H1 (cell line): Measurements from ENCODE around the gene VSTM2L. TPM values are rescaled to one million over a fixed set of nuclear protein-coding genes. Genes with fewer than 3 reads are reported as not detected.

Source experiments
- CTCF ChIA-PET: fragments of 300-600 bp; sonication (Branson Sonifier 250); formaldehyde crosslinking; loops from one replicate; lab custom pipeline; 2021; ENCODE audit not compliant: partially characterized antibody; lab: Charles Lee
- POLR2A ChIA-PET: fragments of 300-600 bp; sonication (Branson Sonifier 250); formaldehyde crosslinking; loops from one replicate; lab custom pipeline; 2021; ENCODE audit warnings: inconsistent platforms; ENCODE audit not compliant: partially characterized antibody; lab: Charles Lee
- DNase-seq, 2 experiments: peaks; one replicate each; pipeline versions ENCODE4 v3.0.0 to v3.0.0-alpha.2; 2010 to 2022; ENCODE audit warnings: low spot score in 2 of 2, low read depth in 1 of 2, mixed read lengths in 1 of 2
- FAIRE-seq: peaks from 2 replicates; lab custom pipeline; 2011; peaks lifted over from hg19 to GRCh38; lab: Jason Lieb, UNC
- H2AFZ ChIP-seq: 2 replicates; pipeline ENCODE4 v1.8.1; 2012; ENCODE audit warnings: low read length, inconsistent platforms
- H2AK5ac ChIP-seq: 2 replicates; pipeline ENCODE4 v1.6.1; 2013; ENCODE audit warnings: low read depth, low read length
- H2BK120ac ChIP-seq: replicated peaks from 2 replicates; pipeline ENCODE3; 2013; ENCODE audit warnings: low read depth, low read length, inconsistent platforms
- H2BK12ac ChIP-seq: 2 replicates; pipeline ENCODE4 v1.6.1; 2013; ENCODE audit warnings: low read depth, low read length
- H2BK15ac ChIP-seq: 2 replicates; pipeline ENCODE4 v1.6.1; 2013; ENCODE audit warnings: low read length
- H2BK20ac ChIP-seq: 2 replicates; pipeline ENCODE4 v1.6.1; 2013; ENCODE audit warnings: low read length
- H2BK5ac ChIP-seq: 2 replicates; pipeline ENCODE4 v1.6.1; 2013; ENCODE audit warnings: low read depth, low read length
- H3K14ac ChIP-seq: 2 replicates; pipeline ENCODE4 v1.6.1; 2013; ENCODE audit warnings: inconsistent platforms; ENCODE audit not compliant: insufficient read length
- H3K18ac ChIP-seq: 2 replicates; pipeline ENCODE4 v1.6.1; 2013; ENCODE audit warnings: low read length; ENCODE audit errors: extremely low read depth
- H3K23ac ChIP-seq: 2 replicates; pipeline ENCODE4 v1.6.1; 2013; ENCODE audit warnings: inconsistent platforms; ENCODE audit not compliant: insufficient read length
- H3K23me2 ChIP-seq: 2 replicates; pipeline ENCODE4 v1.6.1; 2013; ENCODE audit warnings: low read depth, low read length
- H3K27ac ChIP-seq: 2 replicates; pipeline ENCODE4 v1.6.1; 2011; ENCODE audit warnings: low read depth, low read length, inconsistent platforms
- H3K27me3 ChIP-seq, 4 experiments: replicated peaks in 1 of 4; 1 replicate in 1 of 4; 2 replicates in 3 of 4; pipeline versions ENCODE4 v1.6.1 to v1.8.1; 2011 to 2013; ENCODE audit warnings: low read length in 3 of 4, mild to moderate bottlenecking in 3 of 4, inconsistent platforms in 2 of 4, mixed read lengths in 2 of 4, moderate library complexity in 1 of 4; ENCODE audit not compliant: control insufficient read depth in 3 of 4, insufficient read depth in 3 of 4; ENCODE audit errors: extremely low read depth in 1 of 4
- H3K36me3 ChIP-seq, 4 experiments: 2 replicates each; pipeline versions ENCODE4 v1.6.1 to v1.8.1; 2011 to 2013; ENCODE audit warnings: mild to moderate bottlenecking in 4 of 4, low read length in 3 of 4, moderate library complexity in 2 of 4, control low read depth in 1 of 4, inconsistent platforms in 1 of 4; ENCODE audit not compliant: insufficient read depth in 4 of 4, control insufficient read depth in 2 of 4
- H3K4ac ChIP-seq: replicated peaks from 2 replicates; pipeline ENCODE3; 2013; ENCODE audit warnings: low read length, low read depth, mixed read lengths, inconsistent platforms; ENCODE audit not compliant: insufficient read length
- H3K4me1 ChIP-seq, 4 experiments: replicated peaks in 1 of 4; 1 replicate in 1 of 4; 2 replicates in 3 of 4; pipeline versions ENCODE4 v1.6.1 to v1.8.1; 2011 to 2013; ENCODE audit warnings: low read length in 3 of 4, inconsistent platforms in 2 of 4, mixed read lengths in 1 of 4; ENCODE audit not compliant: insufficient read depth in 4 of 4, control insufficient read depth in 3 of 4
- H3K4me2 ChIP-seq, 2 experiments: 2 replicates each; pipeline versions ENCODE4 v1.6.1 to v1.8.1; 2011 to 2013; ENCODE audit warnings: low read depth in 2 of 2, low read length in 2 of 2, control low read depth in 1 of 2, inconsistent platforms in 1 of 2, mild to moderate bottlenecking in 1 of 2; ENCODE audit not compliant: insufficient read depth in 1 of 2
- H3K4me3 ChIP-seq, 4 experiments: fragments of 200-600, 300-600 bp in 1 of 4; sonication (generic), shearing (Covaris generic), sonication (Bioruptor Twin) in 1 of 4; 2 replicates each; pipeline versions ENCODE4 v1.5.1 to v1.8.1; 2011 to 2016; ENCODE audit warnings: low read length in 4 of 4, low read depth in 3 of 4, control low read depth in 2 of 4, inconsistent platforms in 2 of 4, mild to moderate bottlenecking in 2 of 4, mixed read lengths in 1 of 4, moderate library complexity in 1 of 4; ENCODE audit not compliant: insufficient read depth in 2 of 4; ENCODE audit errors: extremely low read depth in 1 of 4
- H3K56ac ChIP-seq: replicated peaks from 2 replicates; pipeline ENCODE3; 2013; ENCODE audit warnings: low read depth, mild to moderate bottlenecking, mixed read lengths, low read length, inconsistent platforms; ENCODE audit not compliant: insufficient read length
- H3K79me1 ChIP-seq: 2 replicates; pipeline ENCODE4 v1.6.1; 2013; ENCODE audit warnings: low read depth, low read length, control low read depth
- H3K79me2 ChIP-seq, 2 experiments: 2 replicates each; pipeline versions ENCODE4 v1.6.1 to v1.8.1; 2012 to 2013; ENCODE audit warnings: low read length in 2 of 2, mild to moderate bottlenecking in 2 of 2, inconsistent platforms in 1 of 2; ENCODE audit not compliant: insufficient read depth in 2 of 2, control insufficient read depth in 1 of 2
- H3K9ac ChIP-seq, 4 experiments: replicated peaks in 1 of 4; 1 replicate in 1 of 4; 2 replicates in 3 of 4; pipeline versions ENCODE4 v1.6.1 to v1.8.1; 2011 to 2013; ENCODE audit warnings: low read depth in 3 of 4, low read length in 3 of 4, control low read depth in 2 of 4, mild to moderate bottlenecking in 2 of 4, moderate library complexity in 2 of 4, inconsistent platforms in 1 of 4; ENCODE audit errors: extremely low read depth in 1 of 4
- H3K9me3 ChIP-seq, 2 experiments: 2 replicates each; pipeline versions ENCODE4 v1.6.1 to v1.8.1; 2012 to 2013; ENCODE audit warnings: mild to moderate bottlenecking in 2 of 2, moderate library complexity in 2 of 2, control low read depth in 1 of 2, inconsistent platforms in 1 of 2, low read depth in 1 of 2, low read length in 1 of 2, mixed read lengths in 1 of 2; ENCODE audit not compliant: insufficient read depth in 2 of 2
- H4K20me1 ChIP-seq, 2 experiments: replicated peaks in 1 of 2; 2 replicates each; pipeline versions ENCODE3 to v1.8.1; 2011 to 2013; ENCODE audit warnings: inconsistent platforms in 2 of 2, low read length in 2 of 2, mild to moderate bottlenecking in 1 of 2; ENCODE audit not compliant: insufficient read depth in 2 of 2, control insufficient read depth in 1 of 2
- H4K5ac ChIP-seq: 2 replicates; pipeline ENCODE4 v1.6.1; 2013; ENCODE audit warnings: low read length, low read depth, mixed read lengths, inconsistent platforms; ENCODE audit not compliant: insufficient read length
- H4K8ac ChIP-seq: 2 replicates; pipeline ENCODE4 v1.8.0; 2013; ENCODE audit warnings: mild to moderate bottlenecking, moderate library complexity, low read length, inconsistent platforms; ENCODE audit not compliant: insufficient read depth; ENCODE audit errors: extremely low read depth
- H4K91ac ChIP-seq: replicated peaks from 2 replicates; pipeline ENCODE3; 2013; ENCODE audit warnings: low read length, mixed read lengths, inconsistent platforms; ENCODE audit not compliant: insufficient read length
- CBX8 ChIP-seq: fragments of 300-800, 300-1000 bp; sonication (generic); IDR thresholded peaks from 2 replicates; pipeline ENCODE4 v1.7.1; 2016; ENCODE audit warnings: low read depth, low read length, borderline replicate concordance
- SIX5 ChIP-seq: IDR thresholded peaks from 2 replicates; pipeline ENCODE4 v1.6.1; 2011; ENCODE audit warnings: mild to moderate bottlenecking, low read depth, low read length
- WGBS, 2 experiments: shearing (Covaris generic) in 1 of 2; methylation state at CpG; one replicate each; pipeline versions ENCODE4 v1.1.6 to v1.1.7; 2013 to 2015; ENCODE audit warnings: low lambda C conversion rate in 2 of 2, mixed read lengths in 2 of 2, inconsistent platforms in 1 of 2, low coverage in 1 of 2, missing lambda C conversion rate in 1 of 2; ENCODE audit not compliant: insufficient replicate concordance in 2 of 2, insufficient coverage in 1 of 2, insufficient read length in 1 of 2; ENCODE audit errors: extremely low coverage in 1 of 2, missing lambda C conversion rate in 1 of 2; 5-methylcytosine and 5-hydroxymethylcytosine counted together
- polyA plus RNA-seq, 7 experiments: library from polyadenylated mRNA; depleted of rRNA in 3 of 7; stranded (reverse) in 5 of 7; unstranded in 2 of 7; fragments of >200 nt in 5 of 7; fragments of 200-250 nt in 2 of 7; gene quantifications; 1 replicate in 5 of 7; 2 replicates in 1 of 7; 4 replicates in 1 of 7; pipeline versions ENCODE4 v1.2.1 to v1.2.3, GENCODE V29; 2011 to 2013; ENCODE audit warnings: missing spikeins in 2 of 7, mixed read lengths in 2 of 7
- total RNA-seq: library from RNA; stranded (reverse); fragmentation: NEBNext Ultra II Directional; extraction: Animal tissue kit (Norgen Biotek cat#: 25700); gene quantifications from 2 replicates; pipeline ENCODE4 v1.2.1, GENCODE V29; 2021
- TF ChIP-seq, protein P1 (sequence below): IDR thresholded peaks from 2 replicates; pipeline ENCODE4 v1.6.1; 2012; ENCODE audit warnings: inconsistent platforms

Gene VSTM2L
- total and polyA plus RNA-seq, 2 of the 8 experiments (the other 6 are each of a cell fraction or from before 2014, with no cell fraction given): 1.3 to 3.2 TPM

DNA sequence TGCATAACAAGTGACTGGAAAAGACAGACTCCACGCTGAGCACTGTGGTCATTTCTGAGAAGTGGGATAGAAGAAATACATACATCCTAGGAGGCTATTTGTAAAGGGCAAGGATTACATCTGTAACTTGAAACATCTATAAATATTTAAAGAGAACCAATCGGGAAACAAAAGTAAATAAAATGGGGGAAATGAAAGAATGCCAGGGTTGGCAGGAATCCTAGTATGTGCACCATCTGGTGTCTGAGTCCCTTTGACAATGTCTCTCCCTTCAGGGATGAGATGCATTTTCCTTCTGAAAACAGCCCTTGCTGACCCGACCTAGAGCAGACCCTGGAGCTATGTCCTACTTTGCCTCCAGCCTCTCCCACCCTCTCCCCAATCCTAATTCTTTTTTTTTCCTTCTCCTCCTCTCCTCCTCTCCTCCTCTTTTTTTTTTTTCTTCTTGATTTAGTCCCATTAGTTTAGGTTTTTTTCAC, 53.2 kb downstream of the VSTM2L start:
- Histone ChIP-seq H3K27ac (no peak overlapping the region), H2BK5ac (no peak overlapping the region), H3K4me2 (no peak overlapping the region), H3K4me1 (no peaks in the 10 kb centered on the region), H3K23ac (no peak overlapping the region), H2BK12ac (no peak overlapping the region), H3K27me3 (no peaks in the 10 kb centered on the region), H2BK15ac (no peak overlapping the region), H3K9ac (no peak overlapping the region), H3K79me1 (no peaks in the 10 kb centered on the region), H3K14ac (no peak overlapping the region), H4K5ac (no peak overlapping the region), H3K36me3 (no peaks in the 10 kb centered on the region), H3K56ac (no peak overlapping the region), H3K4ac (no peak overlapping the region), H3K9me3 (no peaks in the 10 kb centered on the region), H4K20me1 (no peaks in the 10 kb centered on the region), H2AK5ac (no peak overlapping the region), H2BK20ac (no peak overlapping the region), H4K91ac (no peak overlapping the region), H3K4me3 (no peak overlapping the region), H3K79me2 (no peaks in the 10 kb centered on the region), H3K18ac (no peak overlapping the region), H4K8ac (no peak overlapping the region), H2AFZ (no peak overlapping the region), H3K23me2 (no peaks in the 10 kb centered on the region), H2BK120ac (no peak overlapping the region)
- FAIRE-seq (no peak), DNase-seq (peak in 1 of 2 experiments; percentile 10)
- CTCF ChIA-PET: interaction anchor here (0.6 to 4.9 kb wide), 5 partner anchors 13 to 392 kb away, joined by 3 to 28 read pairs (median 3); no protein-coding TSS in a partner anchor
- TF ChIP-seq SIX5 (no peak), CBX8 (no peak)
- TF ChIP-seq, protein P1, sequence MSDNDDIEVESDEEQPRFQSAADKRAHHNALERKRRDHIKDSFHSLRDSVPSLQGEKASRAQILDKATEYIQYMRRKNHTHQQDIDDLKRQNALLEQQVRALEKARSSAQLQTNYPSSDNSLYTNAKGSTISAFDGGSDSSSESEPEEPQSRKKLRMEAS: no peak
- POLR2A ChIA-PET: no interaction called here
- WGBS, 2 experiments: 91% methylated on average over 3 of the region's 3 CpGs; no CpG with 5 or more reads in 1 of the 2 experiments
